Measurements from ENCODE around the gene EDAR.

GRCh38 chr2:108853421-108853820 is 135.6 kb downstream of the EDAR start:
- TF ChIP-seq CTCF (IDR thresholded peaks at IDR 0.05) = no peak
- TF ChIP-seq POLR2A (IDR thresholded peaks at IDR 0.05) = no peak
